ENCODE data around the gene ZBTB20. TPM values are rescaled to one million over a fixed set of nuclear protein-coding genes. Genes with fewer than 3 reads are reported as not detected.
"Not testable (repeated sequence)": the region's sequence is repeated elsewhere in the genome, so short reads cannot be mapped to it uniquely, and the experiment has no call there.

The ZBTB20 gene
- polyA plus RNA-seq, 3 donors: 1.3 to 3.2 (median 2.0) TPM

DNA sequence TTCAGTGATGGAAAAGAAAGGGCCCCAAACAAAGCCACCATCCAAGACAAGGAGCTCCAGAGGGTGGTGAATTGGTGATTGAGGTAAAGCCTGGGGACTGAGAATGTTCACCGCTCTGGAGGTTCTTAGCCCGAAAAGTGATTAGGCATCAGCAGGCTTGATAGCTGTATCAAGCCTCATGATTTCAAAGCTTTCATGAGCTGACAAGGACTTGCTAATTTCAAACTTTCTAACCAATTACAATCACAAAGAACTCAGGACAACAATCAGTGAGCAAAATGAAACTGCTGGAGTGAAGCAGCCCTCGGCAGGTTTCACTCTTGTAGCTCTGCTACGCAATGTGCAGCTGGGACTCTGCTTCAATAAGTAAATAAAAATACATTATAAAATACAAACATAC is 461.9 kb downstream of the ZBTB20 start:
- no peak overlapping the region for H2AFZ ChIP-seq (ENCODE audit: insufficient read depth, low read depth, low read length, poor library complexity, severe bottlenecking)
- no peak overlapping the region for H3K4me3 ChIP-seq (replicated peaks in 1 of 3; ENCODE audit: low read depth in 2 of 3, low read length in 3 of 3)
- DNase-seq: no peak
- no peak overlapping the region for H3K27ac ChIP-seq (ENCODE audit: low read depth in 1 of 2, low read length in 2 of 2)
- no peaks in the 10 kb centered on the region for H3K27me3 ChIP-seq (ENCODE audit: control insufficient read depth in 2 of 2, insufficient read depth in 2 of 2, low read length in 2 of 2)
- H3K9me3 ChIP-seq (replicated peaks in 1 of 2; ENCODE audit: control insufficient read depth in 1 of 2, insufficient read depth in 1 of 2, low read length in 2 of 2): no peaks in the 10 kb centered on the region
- Mint-ChIP-seq H3K4me3 (no peak overlapping the region), H3K36me3 (no peaks in the 10 kb centered on the region), H3K9me3 (peaks cover 0 to 2% (median 0%) of the 10 kb centered on the region in 7 donors), H3K4me1 (peaks cover 20% of the 10 kb centered on the region), H3K27me3 (ENCODE audit: low read depth in 3 of 3) (no peaks in the 10 kb centered on the region), H3K27ac (peak overlapping the region in 2 of 7 donors; percentile 39 to 46)
- TF ChIP-seq, protein P1, sequence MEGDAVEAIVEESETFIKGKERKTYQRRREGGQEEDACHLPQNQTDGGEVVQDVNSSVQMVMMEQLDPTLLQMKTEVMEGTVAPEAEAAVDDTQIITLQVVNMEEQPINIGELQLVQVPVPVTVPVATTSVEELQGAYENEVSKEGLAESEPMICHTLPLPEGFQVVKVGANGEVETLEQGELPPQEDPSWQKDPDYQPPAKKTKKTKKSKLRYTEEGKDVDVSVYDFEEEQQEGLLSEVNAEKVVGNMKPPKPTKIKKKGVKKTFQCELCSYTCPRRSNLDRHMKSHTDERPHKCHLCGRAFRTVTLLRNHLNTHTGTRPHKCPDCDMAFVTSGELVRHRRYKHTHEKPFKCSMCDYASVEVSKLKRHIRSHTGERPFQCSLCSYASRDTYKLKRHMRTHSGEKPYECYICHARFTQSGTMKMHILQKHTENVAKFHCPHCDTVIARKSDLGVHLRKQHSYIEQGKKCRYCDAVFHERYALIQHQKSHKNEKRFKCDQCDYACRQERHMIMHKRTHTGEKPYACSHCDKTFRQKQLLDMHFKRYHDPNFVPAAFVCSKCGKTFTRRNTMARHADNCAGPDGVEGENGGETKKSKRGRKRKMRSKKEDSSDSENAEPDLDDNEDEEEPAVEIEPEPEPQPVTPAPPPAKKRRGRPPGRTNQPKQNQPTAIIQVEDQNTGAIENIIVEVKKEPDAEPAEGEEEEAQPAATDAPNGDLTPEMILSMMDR (IDR thresholded peaks at IDR 0.05): no peak
- no peaks in the 10 kb centered on the region for H3K36me3 ChIP-seq (replicated peaks in 1 of 2; ENCODE audit: control insufficient read depth in 1 of 2, insufficient read depth in 2 of 2, low read length in 2 of 2)
- no peaks in the 10 kb centered on the region for H3K79me2 ChIP-seq (ENCODE audit: insufficient read depth, low read length)
- H3K9ac ChIP-seq (ENCODE audit: insufficient read depth, low read length, poor library complexity, severe bottlenecking): no peak overlapping the region
- H3K4me2 ChIP-seq (replicated peaks; ENCODE audit: extremely low read depth, low read length, poor library complexity, severe bottlenecking): no peak overlapping the region
- WGBS (ENCODE audit: insufficient coverage): no CpG with 5 or more reads among the region's 4 CpGs
- H4K20me1 ChIP-seq (ENCODE audit: insufficient read depth, low read length): no peaks in the 10 kb centered on the region
- intact Hi-C loops (cut with micrococcal nuclease): no loop called here
- peaks cover 11 to 13% of the 10 kb centered on the region in 2 donors for H3K4me1 ChIP-seq (ENCODE audit: control insufficient read depth in 1 of 2, insufficient read depth in 2 of 2, low read length in 2 of 2)

DNA sequence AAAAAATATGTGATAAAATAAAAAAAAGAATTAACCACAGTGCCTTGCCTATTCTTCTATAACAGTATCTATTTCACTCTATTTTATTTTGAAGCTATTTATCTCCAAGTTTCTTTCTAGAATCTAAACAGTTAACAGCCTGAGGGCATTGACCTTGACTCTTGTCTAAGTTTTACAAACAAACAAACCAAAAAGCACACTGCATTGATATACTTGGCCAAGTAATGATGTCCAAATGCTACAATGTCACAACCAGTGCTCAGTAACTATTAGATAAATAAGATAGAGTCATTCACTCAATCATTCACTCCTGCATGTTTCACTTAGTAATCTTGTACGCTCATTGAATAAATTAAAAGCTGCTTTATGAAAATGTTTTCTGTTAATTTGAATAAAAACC is 466.8 kb downstream of the ZBTB20 start:
- no peaks in the 10 kb centered on the region for H3K27me3 ChIP-seq (ENCODE audit: control insufficient read depth in 2 of 2, insufficient read depth in 2 of 2, low read length in 2 of 2)
- no CpG with 5 or more reads among the region's 1 CpG for WGBS (ENCODE audit: insufficient coverage)
- H3K4me3 Mint-ChIP-seq: no peak overlapping the region

GRCh38 chr3:114679773-114680172 is 467.3 kb downstream of the ZBTB20 start:
- H3K27me3 ChIP-seq (ENCODE audit: control insufficient read depth in 2 of 2, insufficient read depth in 2 of 2, low read length in 2 of 2); H3K79me2 ChIP-seq (ENCODE audit: insufficient read depth, low read length); intact Hi-C loops (cut with micrococcal nuclease); H3K27ac ChIP-seq (ENCODE audit: low read depth in 1 of 2, low read length in 2 of 2); H2AFZ ChIP-seq (ENCODE audit: insufficient read depth, low read depth, low read length, poor library complexity, severe bottlenecking); H3K9ac ChIP-seq (ENCODE audit: insufficient read depth, low read length, poor library complexity, severe bottlenecking); H3K4me3 Mint-ChIP-seq; H3K4me3 ChIP-seq (replicated peaks in 1 of 3; ENCODE audit: low read depth in 2 of 3, low read length in 3 of 3); H3K4me1 ChIP-seq (ENCODE audit: control insufficient read depth in 1 of 2, insufficient read depth in 2 of 2, low read length in 2 of 2); H3K4me1 Mint-ChIP-seq; H3K36me3 Mint-ChIP-seq; H3K4me2 ChIP-seq (replicated peaks; ENCODE audit: extremely low read depth, low read length, poor library complexity, severe bottlenecking); H3K9me3 Mint-ChIP-seq; H3K9me3 ChIP-seq (replicated peaks in 1 of 2; ENCODE audit: control insufficient read depth in 1 of 2, insufficient read depth in 1 of 2, low read length in 2 of 2); H3K27ac Mint-ChIP-seq; H3K27me3 Mint-ChIP-seq (ENCODE audit: low read depth in 3 of 3); H3K36me3 ChIP-seq (replicated peaks in 1 of 2; ENCODE audit: control insufficient read depth in 1 of 2, insufficient read depth in 2 of 2, low read length in 2 of 2); H4K20me1 ChIP-seq (ENCODE audit: insufficient read depth, low read length); DNase-seq: not testable (repeated sequence)
- WGBS (ENCODE audit: insufficient coverage): no CpG with 5 or more reads among the region's 3 CpGs

More for the DNA sequence above, 466.8 kb downstream of the ZBTB20 start:
- Mint-ChIP-seq H3K36me3 (peaks cover 0 to 2% of the 10 kb centered on the region in 2 donors), H3K27ac (no peak overlapping the region), H3K9me3 (peaks cover 0 to 6% (median 3%) of the 10 kb centered on the region in 7 donors), H3K27me3 (ENCODE audit: low read depth in 3 of 3) (no peaks in the 10 kb centered on the region), H3K4me1 (peaks cover 5% of the 10 kb centered on the region)
- no peaks in the 10 kb centered on the region for H3K36me3 ChIP-seq (replicated peaks in 1 of 2; ENCODE audit: control insufficient read depth in 1 of 2, insufficient read depth in 2 of 2, low read length in 2 of 2)
- no peak overlapping the region for H2AFZ ChIP-seq (ENCODE audit: insufficient read depth, low read depth, low read length, poor library complexity, severe bottlenecking)
- H3K9me3 ChIP-seq (replicated peaks in 1 of 2; ENCODE audit: control insufficient read depth in 1 of 2, insufficient read depth in 1 of 2, low read length in 2 of 2): no peaks in the 10 kb centered on the region
- intact Hi-C loops (cut with micrococcal nuclease): no loop called here
- no peak for DNase-seq
- no peaks in the 10 kb centered on the region for H3K79me2 ChIP-seq (ENCODE audit: insufficient read depth, low read length)
- no peaks in the 10 kb centered on the region for H4K20me1 ChIP-seq (ENCODE audit: insufficient read depth, low read length)
- H3K9ac ChIP-seq (ENCODE audit: insufficient read depth, low read length, poor library complexity, severe bottlenecking): no peak overlapping the region
- TF ChIP-seq, protein P1 (IDR thresholded peaks at IDR 0.05): no peak
- no peak overlapping the region for H3K4me3 ChIP-seq (replicated peaks in 1 of 3; ENCODE audit: low read depth in 2 of 3, low read length in 3 of 3)
- no peak overlapping the region for H3K4me2 ChIP-seq (replicated peaks; ENCODE audit: extremely low read depth, low read length, poor library complexity, severe bottlenecking)
- H3K4me1 ChIP-seq (ENCODE audit: control insufficient read depth in 1 of 2, insufficient read depth in 2 of 2, low read length in 2 of 2): no peaks in the 10 kb centered on the region
- H3K27ac ChIP-seq (ENCODE audit: low read depth in 1 of 2, low read length in 2 of 2): no peak overlapping the region

Data from CD14-positive monocyte (primary cell).